ENCODE results near the gene MBP.

GRCh38 chr18:77049938-77050337 is 82.6 kb downstream of the MBP start:
- no peak for TF ChIP-seq CTCF (conservative IDR thresholded peaks at IDR 0.05; ENCODE audit: low read depth, low read length)
- no peak for TF ChIP-seq EZH2 (IDR thresholded peaks at IDR 0.05; ENCODE audit: low read length, unreplicated experiment)
- TF ChIP-seq EZH2phosphoT487 (IDR thresholded peaks at IDR 0.05; ENCODE audit: borderline replicate concordance, low read length): no peak

Measured in PC-3 (cell line).